Measurements from ENCODE around the gene LRRC9.

DNA sequence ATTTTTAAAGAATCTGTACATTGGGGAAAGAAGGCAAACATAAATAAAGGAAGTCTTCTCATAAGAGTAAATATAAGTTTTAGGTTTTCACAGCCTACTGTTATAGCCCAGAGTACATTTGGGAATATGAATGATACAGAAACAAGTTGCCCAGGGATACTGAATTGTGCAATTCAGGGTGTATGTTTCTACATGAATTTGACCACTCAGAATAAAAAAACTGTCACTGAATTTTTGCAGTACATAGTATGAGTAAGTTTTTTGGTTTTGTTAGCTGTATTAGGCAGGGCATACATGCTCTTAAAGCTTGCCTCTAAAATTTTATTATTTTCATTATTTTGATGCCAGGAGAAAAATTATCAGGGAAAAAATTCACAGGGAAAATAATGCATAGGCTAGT lies 165.1 kb downstream of the LRRC9 start:
- TF ChIP-seq CTCF (IDR thresholded peaks at IDR 0.05), result no peak
- TF ChIP-seq POLR2A (IDR thresholded peaks at IDR 0.05), result no peak

Measured in heart left ventricle (tissue), 13 donors.